GDM1 (cell line): ENCODE results near the gene GOLGB1.
"Not testable (repeated sequence)": the region's sequence is repeated elsewhere in the genome, so short reads cannot be mapped to it uniquely, and the experiment has no call there.

Experiments
- DNase-seq: peaks from one replicate; lab custom pipeline; 2025; lab: John Stamatoyannopoulos, UW

The GOLGB1 gene

GRCh38 chr3:121740896-121741295 lies 8.6 kb downstream of the GOLGB1 start:
- no peak for DNase-seq

DNA sequence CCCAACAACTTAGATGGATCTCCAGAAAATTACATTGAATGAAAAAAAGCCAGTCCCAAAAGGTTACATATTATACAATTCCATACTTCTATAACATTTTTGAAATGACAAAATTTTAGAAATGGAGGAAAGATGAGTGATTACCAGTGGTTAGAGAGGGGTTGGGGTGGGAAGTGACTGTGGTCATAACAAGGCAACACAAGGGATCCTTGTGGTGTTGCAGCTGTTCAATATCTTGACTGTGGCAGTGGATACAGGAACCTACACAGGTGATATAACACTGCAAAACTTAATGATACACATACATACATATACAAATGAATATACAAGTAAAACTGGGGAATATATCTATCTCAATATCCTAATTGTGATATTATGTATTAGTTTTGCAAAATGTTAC lies 9.6 kb downstream of the GOLGB1 start:
- DNase-seq: no peak

DNA sequence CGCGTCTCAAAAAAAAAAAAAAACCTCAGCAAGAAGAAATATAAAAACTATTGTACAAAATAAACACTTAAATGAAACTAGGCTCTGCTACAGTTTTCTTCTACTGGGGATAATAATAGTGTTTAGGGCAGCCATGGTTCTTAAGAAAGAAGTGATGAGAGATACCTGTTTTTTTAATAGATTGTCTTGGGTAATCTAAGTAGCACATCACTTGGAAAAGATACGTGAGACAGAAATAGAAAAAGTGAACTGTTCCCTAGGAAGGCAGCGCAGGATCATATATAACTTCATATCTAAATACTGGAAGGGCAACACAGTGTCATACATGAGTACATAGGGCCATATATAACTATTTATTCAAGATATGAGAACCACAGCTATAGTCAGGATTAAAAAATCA lies 11.9 kb downstream of the GOLGB1 start:
- no peak for DNase-seq

- no peak for DNase-seq
Measured at GRCh38 chr3:121736112-121736511, 13.4 kb downstream of the GOLGB1 start.

GRCh38 chr3:121735047-121735696 lies 14.4 kb downstream of the GOLGB1 start:
- no peak for DNase-seq

DNA sequence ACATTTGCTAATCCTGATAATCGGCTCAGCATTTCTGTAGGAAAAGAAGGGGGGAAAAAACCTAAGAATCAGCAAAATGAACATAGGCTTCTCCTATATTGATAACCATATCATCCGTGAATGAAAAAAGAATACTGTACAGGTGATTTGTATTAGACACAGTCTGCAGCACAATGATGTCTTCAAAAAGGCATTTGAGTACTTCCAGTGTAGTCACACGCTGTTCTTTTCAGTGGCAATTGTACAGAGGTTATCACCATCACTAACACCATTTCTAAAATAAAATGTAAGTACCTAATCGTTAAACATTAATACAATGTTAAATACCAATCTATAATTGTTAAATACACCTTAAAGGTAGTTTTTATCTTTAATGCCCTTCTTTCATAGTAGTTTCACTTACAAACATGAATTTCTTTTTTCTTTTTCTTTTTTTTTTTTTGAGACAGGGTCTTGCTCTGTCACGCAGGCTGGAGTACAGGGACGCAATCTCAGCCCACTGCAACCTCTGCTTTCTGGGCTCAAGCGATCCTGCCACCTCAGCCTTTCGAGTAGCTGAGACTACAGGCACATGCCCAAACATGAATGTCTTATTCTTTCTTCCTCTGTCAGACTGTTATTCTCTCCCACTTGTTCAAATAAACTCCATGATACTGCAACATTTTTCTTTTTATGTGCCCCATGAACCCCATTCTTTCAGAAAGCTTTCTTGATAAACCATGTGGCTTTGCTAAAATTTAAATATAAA lies 18.4 kb downstream of the GOLGB1 start:
- no peak for DNase-seq

DNA sequence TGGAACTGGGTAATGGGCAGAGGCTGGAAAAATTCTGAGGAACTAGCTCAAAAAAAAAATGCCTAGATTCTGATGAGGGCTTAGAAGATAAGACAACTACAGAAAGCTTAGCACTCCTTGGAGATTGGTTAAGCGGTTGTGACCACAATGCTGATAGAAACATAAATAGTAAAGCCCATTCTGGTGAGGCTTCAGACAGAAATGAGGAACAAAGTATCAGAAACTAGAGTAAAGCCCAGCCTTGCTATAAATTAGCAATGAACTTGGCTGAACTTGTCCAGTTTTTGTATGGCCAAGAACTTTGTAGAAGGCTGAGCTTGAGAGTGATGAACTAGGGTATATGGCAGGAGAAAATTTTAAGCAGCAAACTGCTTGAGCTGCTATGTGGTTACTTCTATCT lies 25.4 kb downstream of the GOLGB1 start:
- DNase-seq: peak; percentile 69

DNA sequence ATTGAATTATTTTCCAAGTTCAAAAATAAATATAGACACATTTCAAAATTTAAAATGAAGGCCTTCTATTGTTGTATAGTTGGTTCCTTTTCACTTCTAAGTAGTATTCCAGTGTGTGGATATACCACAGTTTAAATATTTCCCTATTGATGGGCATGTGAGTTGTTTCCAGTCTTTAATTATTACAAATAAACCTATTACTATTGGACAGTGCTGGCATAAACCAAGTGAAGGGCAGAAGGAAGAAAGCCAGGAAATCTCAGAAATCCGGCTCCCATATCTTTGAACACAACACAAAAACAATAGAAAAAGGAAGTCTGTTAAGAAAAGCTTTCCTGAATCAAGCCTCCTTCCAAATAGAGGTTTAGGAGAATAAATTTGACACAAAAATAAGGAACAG lies 26.1 kb downstream of the GOLGB1 start:
- DNase-seq: no peak

DNA sequence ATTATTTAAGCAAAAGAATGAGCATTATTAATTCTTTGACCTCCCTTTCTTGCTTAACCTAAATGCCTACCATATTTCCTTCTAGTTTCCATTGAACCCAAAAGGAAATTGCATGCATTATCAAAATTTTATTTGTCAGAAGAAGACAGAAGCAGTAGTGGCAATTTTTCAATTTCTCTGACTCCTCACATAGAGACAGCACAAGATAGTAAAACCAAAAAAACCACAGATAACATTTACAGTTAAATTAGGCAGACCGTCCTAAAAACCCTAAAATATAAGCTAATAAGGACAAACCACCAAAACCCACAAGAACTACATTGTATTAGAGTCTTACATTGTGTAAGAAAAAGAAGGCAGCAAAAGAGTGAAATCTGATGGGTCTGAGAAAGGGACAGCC lies 27.1 kb downstream of the GOLGB1 start:
- no peak for DNase-seq

GRCh38 chr3:121720163-121720562 lies 29.4 kb downstream of the GOLGB1 start:
- DNase-seq: no peak

DNA sequence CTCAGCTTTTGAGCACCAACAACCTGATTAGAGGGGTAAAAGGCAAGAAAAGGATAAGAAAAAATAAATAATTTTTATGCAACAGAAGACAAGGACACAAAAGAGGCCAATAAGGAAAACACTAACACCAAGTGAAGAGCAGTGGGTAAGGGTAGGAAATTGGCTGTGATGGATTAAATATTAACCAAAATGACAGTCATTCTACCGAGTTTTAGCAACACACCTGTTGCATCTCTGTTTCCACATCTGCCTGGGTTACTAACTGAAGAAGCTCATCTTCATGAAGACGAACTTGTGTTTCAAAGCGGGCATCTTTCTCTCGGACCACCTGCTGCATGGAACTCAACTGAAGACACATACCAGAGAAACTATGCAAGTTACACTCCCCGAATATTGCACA lies 30.1 kb downstream of the GOLGB1 start:
- no peak for DNase-seq

DNA sequence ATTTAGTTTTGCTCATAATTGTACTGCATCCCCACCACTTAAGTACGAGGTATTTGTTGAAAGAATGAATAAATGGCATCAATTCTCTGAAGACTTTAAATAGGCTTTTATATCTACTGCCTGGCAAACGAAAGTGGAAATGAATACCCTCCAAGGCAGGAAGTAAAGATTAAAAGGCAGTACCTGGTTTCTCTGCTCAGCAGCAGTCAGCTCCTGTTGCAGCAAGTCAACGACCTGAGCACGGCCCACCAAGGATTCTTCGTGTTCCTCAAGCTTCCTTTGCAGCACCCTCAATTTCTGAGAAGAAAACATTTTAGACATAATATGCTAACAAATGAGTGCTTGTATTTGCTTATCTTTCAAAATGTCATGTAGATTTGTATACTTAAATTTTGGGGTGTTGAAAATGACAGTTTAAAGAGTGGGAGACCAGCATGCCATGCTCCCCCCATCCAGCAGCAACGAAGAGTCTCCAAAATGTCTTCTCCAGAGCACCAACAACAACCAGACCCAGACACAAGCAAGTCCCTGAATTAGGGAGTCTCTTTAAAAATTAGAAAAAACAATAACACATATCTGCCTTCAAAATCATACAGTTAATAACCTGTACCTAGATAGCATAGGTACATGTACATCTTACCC lies 31.2 kb downstream of the GOLGB1 start:
- no peak for DNase-seq

GRCh38 chr3:121710347-121710746 lies 39.2 kb downstream of the GOLGB1 start:
- no peak for DNase-seq

DNA sequence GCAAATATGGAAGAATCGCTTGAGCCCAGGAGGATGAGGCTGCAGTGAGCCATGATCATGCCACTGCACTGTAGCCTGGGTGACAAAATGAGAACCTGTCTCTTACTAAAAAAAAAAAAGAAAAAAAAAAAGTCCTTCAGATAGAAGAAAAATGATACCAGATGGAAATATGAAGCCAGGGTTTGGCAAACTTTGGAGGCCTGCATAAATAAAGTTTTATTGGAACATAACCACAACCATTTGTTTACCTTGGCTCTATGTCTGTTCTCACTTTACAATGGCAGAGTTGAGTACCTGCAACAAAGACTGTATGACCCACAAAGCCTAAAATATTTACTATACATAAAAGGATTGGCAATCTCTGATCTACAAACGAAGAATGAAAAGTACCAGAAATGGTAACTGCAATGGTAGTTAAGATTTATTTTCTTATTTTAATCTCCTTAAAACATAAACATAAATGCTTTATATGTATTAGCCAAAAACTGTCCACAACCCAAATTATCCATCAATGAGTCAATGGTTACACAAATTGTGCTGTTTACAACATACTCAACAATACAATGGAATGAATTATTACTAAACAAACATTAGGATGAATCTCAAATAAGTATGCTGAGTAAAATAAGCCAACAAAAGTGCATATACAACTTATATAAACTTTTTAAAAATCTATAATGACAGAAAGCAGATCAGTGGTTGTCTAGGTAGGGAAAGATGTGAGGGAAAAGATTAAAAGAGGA lies 41.8 kb downstream of the GOLGB1 start:
- DNase-seq: no peak

DNA sequence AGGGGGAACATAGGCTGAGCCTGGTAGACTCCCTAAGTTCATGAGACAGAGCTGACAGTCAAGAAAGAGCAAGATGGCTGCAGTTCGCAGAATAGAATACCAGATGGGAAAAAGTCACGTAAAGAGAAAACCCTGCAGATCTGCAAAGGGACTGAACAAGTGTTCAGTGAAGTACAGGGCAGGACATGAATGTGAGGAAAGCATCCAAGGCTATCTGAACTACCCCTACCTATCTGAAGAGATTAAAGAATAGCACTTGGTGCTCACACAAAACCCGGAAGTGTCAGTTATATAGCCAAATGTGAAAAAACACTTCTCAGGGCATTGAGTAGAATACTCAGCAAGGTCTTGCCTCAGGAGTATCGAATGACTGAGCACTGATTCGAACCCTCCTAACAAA lies 44.0 kb downstream of the GOLGB1 start:
- no peak for DNase-seq

GRCh38 chr3:121703973-121704372 lies 45.6 kb downstream of the GOLGB1 start:
- DNase-seq: no peak

DNA sequence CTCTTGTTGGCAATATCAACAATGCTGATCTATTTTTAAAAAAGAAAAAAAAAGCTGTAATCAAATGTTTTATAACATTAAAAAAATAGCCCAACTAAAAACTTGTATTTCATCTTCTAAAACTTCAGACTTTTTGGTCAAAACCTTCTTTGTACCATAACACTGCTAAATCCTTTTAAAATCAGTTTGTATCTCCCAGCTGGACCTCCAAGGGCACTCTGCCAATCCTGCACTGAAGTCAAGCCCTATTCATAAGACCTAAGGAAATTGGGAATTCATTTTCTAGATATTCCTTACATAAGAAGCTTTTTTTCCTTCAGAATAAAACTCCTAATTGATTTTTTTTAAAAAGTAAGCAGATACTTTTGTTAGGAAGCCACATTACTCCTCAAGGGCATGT lies 50.6 kb downstream of the GOLGB1 start:
- no peak for DNase-seq

- DNase-seq: no peak
Measured at GRCh38 chr3:121698476-121698875, 51.1 kb downstream of the GOLGB1 start.

DNA sequence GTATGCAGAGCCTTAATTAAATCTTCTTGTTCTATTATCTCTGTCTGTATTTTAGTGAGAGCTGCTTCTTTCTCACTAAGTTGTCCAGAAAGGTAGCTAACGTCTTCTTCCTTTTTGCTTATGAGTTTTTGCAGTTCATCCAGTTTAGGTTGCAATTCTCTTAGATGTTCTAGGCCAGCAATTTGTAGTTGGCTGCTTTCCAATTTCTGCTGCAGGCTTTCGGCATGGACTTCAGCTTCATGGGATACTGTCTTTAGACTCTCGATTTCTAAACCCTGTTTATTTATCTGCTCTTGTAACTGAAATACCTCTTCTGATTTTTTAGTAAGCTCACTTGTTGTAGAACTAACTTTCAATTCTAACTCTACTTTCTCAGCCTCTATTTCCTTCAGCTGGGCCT lies 53.4 kb downstream of the GOLGB1 start:
- no peak for DNase-seq

DNA sequence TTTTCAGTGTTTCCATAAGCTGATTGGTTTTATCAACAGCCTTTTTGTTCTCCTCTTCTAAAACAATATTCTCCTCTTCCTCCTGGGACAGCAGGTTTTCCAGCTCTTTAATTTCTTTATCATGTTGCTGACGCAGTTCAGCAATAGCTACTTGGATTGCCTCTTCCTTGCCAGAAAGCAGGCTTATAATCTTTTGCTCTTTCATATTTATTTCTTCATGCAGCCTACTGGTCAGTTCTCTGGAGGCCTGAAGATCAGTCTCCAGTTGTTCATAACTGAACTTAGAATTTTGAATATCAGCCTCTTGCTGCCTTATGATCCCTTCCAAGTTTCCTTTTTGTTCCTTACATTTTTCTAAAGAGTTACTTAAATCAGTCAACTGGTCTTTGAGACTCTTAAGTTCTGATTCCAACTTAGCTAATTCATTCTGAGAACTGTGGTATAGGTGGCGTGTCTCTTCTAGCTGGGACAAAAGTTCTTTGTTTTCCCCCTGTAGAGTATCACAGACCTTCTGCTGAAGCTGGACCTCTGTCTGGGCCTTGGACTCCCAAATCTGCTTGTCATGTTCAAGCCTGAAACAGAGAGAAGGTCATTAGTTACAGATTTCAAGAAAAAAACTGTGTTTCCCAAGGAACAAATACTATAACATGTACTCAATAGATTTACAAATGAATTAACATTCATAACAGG lies 57.4 kb downstream of the GOLGB1 start:
- no peak for DNase-seq

DNA sequence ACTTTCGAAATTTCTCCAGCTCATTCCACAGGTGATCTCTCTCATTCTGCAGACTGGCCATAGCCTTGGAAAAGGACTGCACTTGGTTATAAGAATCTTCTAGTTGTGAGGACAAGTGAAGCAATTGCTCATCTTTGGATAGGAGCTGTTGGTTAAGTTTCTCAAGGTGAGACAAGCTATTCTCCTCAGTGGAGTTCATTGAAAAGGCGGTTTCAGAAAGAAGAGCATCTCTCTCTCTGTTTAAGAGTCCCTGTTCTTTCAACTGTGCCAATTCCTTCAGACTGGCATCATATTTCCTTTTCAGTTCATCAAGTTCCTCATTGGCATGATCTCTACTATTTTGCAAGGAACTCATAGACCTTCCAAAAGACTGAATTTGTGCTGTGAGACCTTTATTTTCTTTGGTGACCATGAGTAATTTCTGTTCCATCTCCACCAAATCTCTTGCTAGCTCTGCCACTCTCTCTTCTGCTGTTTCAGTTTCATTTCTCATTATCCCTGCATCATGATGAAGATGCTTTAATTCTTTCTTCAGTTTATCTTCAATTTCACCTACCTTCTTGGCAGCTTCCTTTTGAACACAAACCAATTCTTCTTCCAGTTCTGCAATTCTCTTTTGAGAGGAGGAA lies 58.6 kb downstream of the GOLGB1 start:
- DNase-seq: no peak

DNA sequence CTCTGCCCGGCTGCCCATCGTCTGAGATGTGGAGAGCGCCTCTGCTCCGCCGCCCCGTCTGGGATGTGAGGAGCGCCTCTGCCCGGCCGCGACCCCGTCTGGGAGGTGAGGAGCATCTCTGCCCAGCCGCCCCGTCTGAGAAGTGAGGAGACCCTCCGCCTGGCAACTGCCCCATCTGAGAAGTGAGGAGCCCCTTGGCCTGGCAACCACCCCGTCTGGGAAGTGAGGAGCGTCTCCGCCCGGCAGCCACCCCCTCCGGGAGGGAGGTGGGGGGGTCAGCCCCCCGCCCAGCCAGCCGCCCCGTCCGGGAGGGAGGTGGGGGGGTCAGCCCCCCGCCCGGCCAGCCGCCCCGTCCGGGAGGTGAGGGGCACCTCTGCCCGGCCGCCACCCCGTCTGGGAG lies 60.8 kb downstream of the GOLGB1 start:
- not testable (repeated sequence) for DNase-seq
